Hepatocyte (in vitro differentiated cells): ENCODE measurements around the gene ZNF511. TPM values are rescaled to one million over a fixed set of nuclear protein-coding genes. Genes with fewer than 3 reads are reported as not detected.

ENCODE experiments used
- DNase-seq: peaks from one replicate; pipeline ENCODE4 v3.0.0-alpha.2; 2016; ENCODE audit warnings: low spot score
- H2AFZ ChIP-seq: fragments of 200-600 bp; sonication (generic); 2 replicates; pipeline ENCODE4 v1.6.0; 2016; ENCODE audit warnings: antibody characterized with exemption, mild to moderate bottlenecking
- H3K27ac ChIP-seq: fragments of 200-600 bp; sonication (generic); 2 replicates; pipeline ENCODE4 v1.5.1; 2016; ENCODE audit warnings: mild to moderate bottlenecking
- H3K27me3 ChIP-seq: fragments of 200-600 bp; sonication (generic); 2 replicates; pipeline ENCODE4 v1.6.1; 2016
- H3K36me3 ChIP-seq: fragments of 200-600 bp; sonication (generic); replicated peaks from 2 replicates; pipeline ENCODE4 v1.5.1; 2016; ENCODE audit warnings: low read depth; ENCODE audit not compliant: insufficient read depth
- H3K4me1 ChIP-seq: fragments of 200-600 bp; sonication (generic); 2 replicates; pipeline ENCODE4 v1.5.1; 2016; ENCODE audit warnings: mild to moderate bottlenecking, moderate library complexity; ENCODE audit not compliant: insufficient read depth
- H3K4me2 ChIP-seq: fragments of 200-600 bp; sonication (generic); 2 replicates; pipeline ENCODE4 v1.6.0; 2016
- H3K4me3 ChIP-seq: fragments of 200-600 bp; sonication (generic); 2 replicates; pipeline ENCODE4 v1.5.1; 2016; ENCODE audit warnings: mild to moderate bottlenecking
- H3K79me2 ChIP-seq: fragments of 200-600 bp; sonication (generic); 2 replicates; pipeline ENCODE4 v1.6.0; 2017; ENCODE audit warnings: mild to moderate bottlenecking
- H3K9me2 ChIP-seq: fragments of 200-600 bp; sonication (generic); replicated peaks from 2 replicates; pipeline ENCODE4 v1.6.0; 2017; ENCODE audit warnings: mild to moderate bottlenecking; ENCODE audit not compliant: insufficient read depth
- H3K9me3 ChIP-seq: fragments of 200-600 bp; sonication (generic); 2 replicates; pipeline ENCODE4 v1.5.1; 2016; ENCODE audit warnings: low read depth, mild to moderate bottlenecking
- H4K20me1 ChIP-seq: fragments of 200-600 bp; sonication (generic); 2 replicates; pipeline ENCODE4 v1.6.0; 2016; ENCODE audit warnings: mild to moderate bottlenecking; ENCODE audit not compliant: insufficient read depth, poor library complexity, severe bottlenecking
- EZH2 ChIP-seq: fragments of 200-600 bp; sonication (generic); IDR thresholded peaks from 2 replicates; pipeline ENCODE4 v1.6.1; 2016; ENCODE audit warnings: antibody characterized with exemption, mild to moderate bottlenecking, borderline replicate concordance
- EZH2phosphoT487 ChIP-seq: fragments of 200-600 bp; sonication (generic); IDR thresholded peaks from one replicate; pipeline ENCODE4 v1.6.1; 2018; ENCODE audit warnings: antibody characterized with exemption, mild to moderate bottlenecking, low read depth, moderate library complexity; ENCODE audit not compliant: unreplicated experiment, severe bottlenecking
- WGBS: methylation state at CpG from one replicate; pipeline ENCODE4 v1.1.6; 2016; ENCODE audit warnings: low lambda C conversion rate; ENCODE audit errors: missing lambda C conversion rate; 5-methylcytosine and 5-hydroxymethylcytosine counted together
- polyA plus RNA-seq: library from polyadenylated mRNA; unstranded; fragments of >200 nt; fragmentation: Nextera tagmentation; extraction: Ambion mirVana; gene quantifications from 2 replicates; pipeline ENCODE4 v1.2.1, GENCODE V29; 2016
- total RNA-seq: library from RNA; depleted of rRNA; stranded (reverse); fragments of >200 nt; gene quantifications from 2 replicates; pipeline ENCODE4 v1.2.3, GENCODE V29; 2014
- TF ChIP-seq, protein P1 (sequence below): fragments of 200-600 bp; sonication (generic); IDR thresholded peaks from 2 replicates; pipeline ENCODE4 v1.5.1; 2016; ENCODE audit warnings: antibody characterized with exemption, mild to moderate bottlenecking; ENCODE audit not compliant: poor library complexity

Gene ZNF511
- total and polyA plus RNA-seq, 2 experiments from 2014 or later, result 36.9 to 56.9 TPM

GRCh38 chr10:133280391-133281059 is 28.2 kb upstream of the ZNF511 start:
- H3K9me2 ChIP-seq, result no peaks in the 10 kb centered on the region
- no peaks in the 10 kb centered on the region for H3K36me3 ChIP-seq
- TF ChIP-seq EZH2, result no peak
- TF ChIP-seq, protein P1, sequence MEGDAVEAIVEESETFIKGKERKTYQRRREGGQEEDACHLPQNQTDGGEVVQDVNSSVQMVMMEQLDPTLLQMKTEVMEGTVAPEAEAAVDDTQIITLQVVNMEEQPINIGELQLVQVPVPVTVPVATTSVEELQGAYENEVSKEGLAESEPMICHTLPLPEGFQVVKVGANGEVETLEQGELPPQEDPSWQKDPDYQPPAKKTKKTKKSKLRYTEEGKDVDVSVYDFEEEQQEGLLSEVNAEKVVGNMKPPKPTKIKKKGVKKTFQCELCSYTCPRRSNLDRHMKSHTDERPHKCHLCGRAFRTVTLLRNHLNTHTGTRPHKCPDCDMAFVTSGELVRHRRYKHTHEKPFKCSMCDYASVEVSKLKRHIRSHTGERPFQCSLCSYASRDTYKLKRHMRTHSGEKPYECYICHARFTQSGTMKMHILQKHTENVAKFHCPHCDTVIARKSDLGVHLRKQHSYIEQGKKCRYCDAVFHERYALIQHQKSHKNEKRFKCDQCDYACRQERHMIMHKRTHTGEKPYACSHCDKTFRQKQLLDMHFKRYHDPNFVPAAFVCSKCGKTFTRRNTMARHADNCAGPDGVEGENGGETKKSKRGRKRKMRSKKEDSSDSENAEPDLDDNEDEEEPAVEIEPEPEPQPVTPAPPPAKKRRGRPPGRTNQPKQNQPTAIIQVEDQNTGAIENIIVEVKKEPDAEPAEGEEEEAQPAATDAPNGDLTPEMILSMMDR, result no peak
- TF ChIP-seq EZH2phosphoT487, result no peak
- H2AFZ ChIP-seq, result no peak overlapping the region
- peaks cover 11% of the 10 kb centered on the region for H3K27me3 ChIP-seq
- H3K79me2 ChIP-seq, result no peaks in the 10 kb centered on the region
- 75% methylated on average over 8 of the region's 10 CpGs for WGBS
- H3K9me3 ChIP-seq, result no peaks in the 10 kb centered on the region
- no peak overlapping the region for H3K4me2 ChIP-seq
- peaks cover 32% of the 10 kb centered on the region for H3K4me1 ChIP-seq
- no peak overlapping the region for H3K4me3 ChIP-seq
- no peaks in the 10 kb centered on the region for H4K20me1 ChIP-seq
- H3K27ac ChIP-seq, result no peak overlapping the region
- DNase-seq, result no peak

DNA sequence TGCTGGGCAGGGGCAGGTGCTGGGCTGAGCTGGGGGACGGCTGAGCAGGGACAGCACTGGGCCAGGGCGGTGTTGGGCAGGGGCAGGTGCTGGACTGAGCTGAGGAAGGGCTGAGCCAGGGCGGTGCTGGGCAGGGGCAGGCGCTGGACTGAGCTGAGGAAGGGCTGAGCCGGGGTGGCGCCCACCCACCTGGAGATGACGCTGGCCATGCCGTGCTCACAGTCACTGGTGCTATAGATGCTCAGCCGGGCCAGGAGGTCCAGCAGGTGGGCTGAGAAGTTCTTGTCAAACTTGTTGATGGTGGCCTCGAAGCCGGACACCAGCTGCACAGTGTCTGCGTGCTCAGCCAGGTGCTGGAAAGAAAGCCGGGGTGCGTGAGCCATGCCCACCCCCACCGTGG is 27.6 kb upstream of the ZNF511 start:
- no peaks in the 10 kb centered on the region for H4K20me1 ChIP-seq
- H3K9me3 ChIP-seq, result no peaks in the 10 kb centered on the region
- H3K36me3 ChIP-seq, result no peaks in the 10 kb centered on the region
- TF ChIP-seq EZH2, result no peak
- TF ChIP-seq, protein P1, result no peak
- TF ChIP-seq EZH2phosphoT487, result no peak
- no peaks in the 10 kb centered on the region for H3K79me2 ChIP-seq
- H3K27me3 ChIP-seq, result peaks cover 5% of the 10 kb centered on the region
- no peak overlapping the region for H3K4me2 ChIP-seq
- H3K4me3 ChIP-seq, result no peak overlapping the region
- no peaks in the 10 kb centered on the region for H3K9me2 ChIP-seq
- peaks cover 31% of the 10 kb centered on the region for H3K4me1 ChIP-seq
- 98% methylated on average over 13 of the region's 15 CpGs for WGBS
- no peak overlapping the region for H2AFZ ChIP-seq
- no peak for DNase-seq
- no peak overlapping the region for H3K27ac ChIP-seq

DNA sequence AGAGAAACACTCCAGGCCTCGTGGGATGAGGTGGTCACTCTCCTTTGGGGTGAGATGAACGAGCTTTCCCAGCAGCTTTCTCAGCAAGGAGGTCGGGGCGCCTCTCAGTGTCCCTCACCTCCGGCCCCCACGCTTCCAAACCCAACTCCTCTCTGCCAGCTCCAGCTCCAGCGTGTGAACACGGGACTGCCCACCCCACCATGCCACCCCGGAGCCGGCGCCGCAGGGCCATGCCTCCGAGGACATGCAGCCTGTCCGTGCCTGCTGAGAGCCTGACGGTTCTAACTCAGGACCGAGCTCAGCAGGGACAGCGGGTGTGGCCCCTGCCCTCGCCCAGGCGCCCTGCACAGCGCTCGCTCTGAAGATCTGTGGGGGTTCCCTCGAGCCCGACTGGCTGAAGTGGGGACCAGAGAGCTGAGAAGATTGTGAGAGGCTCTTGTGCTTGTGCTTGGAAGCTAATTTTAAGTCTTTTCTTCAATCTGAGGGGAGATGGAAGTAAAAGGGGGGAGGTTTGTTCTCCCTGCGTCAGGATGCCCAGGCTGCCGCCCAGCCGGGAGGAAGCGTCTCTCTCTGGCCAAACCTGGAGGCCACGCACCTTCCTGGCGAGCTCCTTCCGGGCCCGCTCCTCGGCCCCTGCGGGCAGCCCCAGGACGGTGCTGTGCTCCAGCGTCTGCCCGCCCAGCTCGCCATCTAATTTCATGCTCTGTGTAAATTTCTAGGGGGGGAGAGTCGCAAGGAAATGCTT is 26.9 kb upstream of the ZNF511 start:
- Histone ChIP-seq H3K4me2 (no peak overlapping the region), H3K4me3 (no peak overlapping the region), H2AFZ (no peak overlapping the region), H3K79me2 (no peaks in the 10 kb centered on the region), H3K36me3 (no peaks in the 10 kb centered on the region), H3K9me2 (no peaks in the 10 kb centered on the region), H3K27me3 (no peaks in the 10 kb centered on the region), H3K27ac (no peak overlapping the region), H4K20me1 (no peaks in the 10 kb centered on the region), H3K4me1 (peaks cover 24% of the 10 kb centered on the region), H3K9me3 (no peaks in the 10 kb centered on the region)
- no peak for DNase-seq
- TF ChIP-seq EZH2 (no peak), EZH2phosphoT487 (no peak)
- TF ChIP-seq, protein P1, result no peak
- 94% methylated on average over 38 of the region's 38 CpGs for WGBS
